Right cardiac atrium (tissue), 5 donors: Measurements from ENCODE around the gene EPHA7. TPM values are rescaled to one million over a fixed set of nuclear protein-coding genes. Genes with fewer than 3 reads are reported as not detected.

Experiments
- ATAC-seq, 2 donors: fragments of 200-7000 bp; cut with Tn5 transposase; one replicate each; pipeline versions ENCODE4 v1.8.0 to v1.9.1; 2020; ENCODE audit warnings: moderate library complexity in 2 of 2, mild to moderate bottlenecking in 1 of 2
- DNase-seq, 3 donors: peaks; one replicate each; pipeline ENCODE4 v3.0.0-alpha.2; 2020
- H3K27ac ChIP-seq: one replicate; pipeline ENCODE4 v1.5.1; 2013; ENCODE audit warnings: mild to moderate bottlenecking, low read length, control low read depth, moderate library complexity
- H3K27me3 ChIP-seq: one replicate; pipeline ENCODE4 v1.6.1; 2013; ENCODE audit not compliant: control insufficient read depth, insufficient read depth
- H3K4me1 ChIP-seq: one replicate; pipeline ENCODE4 v1.6.1; 2013; ENCODE audit warnings: low read length; ENCODE audit not compliant: control insufficient read depth, insufficient read depth
- H3K4me3 ChIP-seq: one replicate; pipeline ENCODE4 v1.5.1; 2013; ENCODE audit warnings: low read length, control low read depth
- H3K9me3 ChIP-seq: one replicate; pipeline ENCODE4 v1.6.1; 2013; ENCODE audit warnings: low read length; ENCODE audit not compliant: control insufficient read depth
- WGBS: extraction: QIAGEN DNeasy Blood & Tissue Kit; methylation state at CpG from one replicate; pipeline ENCODE4 v1.1.7; 2013; 5-methylcytosine and 5-hydroxymethylcytosine counted together
- intact Hi-C, 4 donors: fragments of 100-400 bp; cut with DNase I; formaldehyde crosslinking; loops; one replicate each; pipeline versions ENCODE4 v1.11.0 to v1.14.0; 2022 to 2023
- polyA plus RNA-seq: library from polyadenylated mRNA; stranded (reverse); fragments of 200-250 nt; gene quantifications from one replicate; pipeline ENCODE4 v1.2.3, GENCODE V29; 2013
- total RNA-seq, 4 donors: library from RNA; stranded (reverse); fragmentation: NEBNext Ultra II Directional; extraction: Animal tissue kit (Norgen Biotek cat#: 25700); gene quantifications; one replicate each; pipeline ENCODE4 v1.2.1, GENCODE V29; 2021
- donor health status: healthy with polysubstance abuse.
- donor health status: DM: no; HTN: yes; CAD: no.
- donor health status: DM: no; HTN: no; CAD: no.
- donor health status: DM: no; HTN: yes; CAD: no; lungs with severe emphysema.
- donor health status: DM: yes; HTN: yes; CAD: no.

The EPHA7 gene
- total and polyA plus RNA-seq, 5 donors = 6.6 to 26.9 (median 20.0) TPM

- no peaks in the 10 kb centered on the region for H3K4me1 ChIP-seq
- intact Hi-C loops = no loop called here
- no peak overlapping the region for H3K4me3 ChIP-seq
- no peak for ATAC-seq
- 87% methylated on average over 1 of the region's 1 CpG for WGBS
- H3K27ac ChIP-seq = no peak overlapping the region
- H3K27me3 ChIP-seq = no peaks in the 10 kb centered on the region
- DNase-seq = no peak
- no peaks in the 10 kb centered on the region for H3K9me3 ChIP-seq
These were observed 66.8 kb downstream of the EPHA7 start for GRCh38 chr6:93352604-93353003.

- intact Hi-C loops = no loop called here
- no peak for ATAC-seq
These were observed 68.1 kb downstream of the EPHA7 start for GRCh38 chr6:93351222-93351621.

GRCh38 chr6:93350774-93351173, 68.6 kb downstream of the EPHA7 start:
- no peaks in the 10 kb centered on the region for H3K9me3 ChIP-seq
- no peak overlapping the region for H3K27ac ChIP-seq
- no peaks in the 10 kb centered on the region for H3K4me1 ChIP-seq
- ATAC-seq (no peak), DNase-seq (no peak)
- no peaks in the 10 kb centered on the region for H3K27me3 ChIP-seq
- intact Hi-C loops = no loop called here
- 90% methylated on average over 4 of the region's 4 CpGs for WGBS
- H3K4me3 ChIP-seq = no peak overlapping the region

More at GRCh38 chr6:93351222-93351621, 68.1 kb downstream of the EPHA7 start:
- no peak overlapping the region for H3K4me3 ChIP-seq
- 72% methylated on average over 3 of the region's 3 CpGs for WGBS
- DNase-seq = peak in 1 of 3 donors; percentile 5
- no peaks in the 10 kb centered on the region for H3K4me1 ChIP-seq
- H3K27me3 ChIP-seq = no peaks in the 10 kb centered on the region
- H3K9me3 ChIP-seq = no peaks in the 10 kb centered on the region
- H3K27ac ChIP-seq = no peak overlapping the region

- H3K4me1 ChIP-seq = no peaks in the 10 kb centered on the region
- H3K9me3 ChIP-seq = no peaks in the 10 kb centered on the region
- no peak overlapping the region for H3K4me3 ChIP-seq
- DNase-seq (no peak), ATAC-seq (no peak)
- intact Hi-C loops = no loop called here
- WGBS = 87% methylated on average over 1 of the region's 1 CpG
- no peak overlapping the region for H3K27ac ChIP-seq
- no peaks in the 10 kb centered on the region for H3K27me3 ChIP-seq
These were observed 75.0 kb downstream of the EPHA7 start for GRCh38 chr6:93344333-93344835.

GRCh38 chr6:93343476-93343875, 75.9 kb downstream of the EPHA7 start:
- no peaks in the 10 kb centered on the region for H3K4me1 ChIP-seq
- ATAC-seq (no peak), DNase-seq (no peak)
- 66% methylated on average over 2 of the region's 2 CpGs for WGBS
- intact Hi-C loops = no loop called here
- no peak overlapping the region for H3K4me3 ChIP-seq
- H3K27me3 ChIP-seq = no peaks in the 10 kb centered on the region
- H3K27ac ChIP-seq = no peak overlapping the region
- no peaks in the 10 kb centered on the region for H3K9me3 ChIP-seq

GRCh38 chr6:93341900-93342613, 77.3 kb downstream of the EPHA7 start:
- WGBS = 86% methylated on average over 1 of the region's 1 CpG

GRCh38 chr6:93337772-93338394, 81.5 kb downstream of the EPHA7 start:
- no peak for ATAC-seq
- intact Hi-C loops = no loop called here
- Histone ChIP-seq H3K27ac (no peak overlapping the region), H3K4me1 (no peaks in the 10 kb centered on the region), H3K4me3 (no peak overlapping the region), H3K27me3 (no peaks in the 10 kb centered on the region), H3K9me3 (no peaks in the 10 kb centered on the region)
- 44% methylated on average over 2 of the region's 2 CpGs for WGBS
- DNase-seq = no peak

More at GRCh38 chr6:93341900-93342613, 77.3 kb downstream of the EPHA7 start:
- H3K27me3 ChIP-seq = no peaks in the 10 kb centered on the region
- intact Hi-C loops = no loop called here
- H3K4me1 ChIP-seq = no peaks in the 10 kb centered on the region
- ATAC-seq = no peak
- H3K4me3 ChIP-seq = no peak overlapping the region
- H3K27ac ChIP-seq = no peak overlapping the region
- H3K9me3 ChIP-seq = no peaks in the 10 kb centered on the region
- DNase-seq = no peak

- no peak overlapping the region for H3K4me3 ChIP-seq
- no peak overlapping the region for H3K27ac ChIP-seq
- ATAC-seq = no peak
- H3K27me3 ChIP-seq = no peaks in the 10 kb centered on the region
- no peak for DNase-seq
- intact Hi-C loops = no loop called here
- no peaks in the 10 kb centered on the region for H3K9me3 ChIP-seq
- WGBS = 92% methylated on average over 1 of the region's 1 CpG
- H3K4me1 ChIP-seq = no peaks in the 10 kb centered on the region
These were observed 82.3 kb downstream of the EPHA7 start for GRCh38 chr6:93337014-93337413.

GRCh38 chr6:93329301-93330000, 89.9 kb downstream of the EPHA7 start:
- intact Hi-C loops = loop anchor here in 1 of 4 donors (10.0 kb wide), 1 partner anchor 85 kb away; the partner anchor contains the start of gene EPHA7
- no peak for ATAC-seq
- 74% methylated on average over 2 of the region's 2 CpGs for WGBS

GRCh38 chr6:93327857-93328256, 91.5 kb downstream of the EPHA7 start:
- no peaks in the 10 kb centered on the region for H3K9me3 ChIP-seq
- no peak overlapping the region for H3K27ac ChIP-seq
- H3K4me1 ChIP-seq = no peaks in the 10 kb centered on the region
- DNase-seq (no peak), ATAC-seq (peak; percentile 68 to 83)
- WGBS = 27% methylated on average over 3 of the region's 3 CpGs
- no peaks in the 10 kb centered on the region for H3K27me3 ChIP-seq
- no peak overlapping the region for H3K4me3 ChIP-seq
- intact Hi-C loops = loop anchor here in 1 of 4 donors (10.0 kb wide), 1 partner anchor 87 kb away; the partner anchor contains the start of gene EPHA7

More at GRCh38 chr6:93329301-93330000, 89.9 kb downstream of the EPHA7 start:
- Histone ChIP-seq H3K9me3 (no peaks in the 10 kb centered on the region), H3K27ac (no peak overlapping the region), H3K27me3 (no peaks in the 10 kb centered on the region), H3K4me1 (no peaks in the 10 kb centered on the region), H3K4me3 (no peak overlapping the region)
- DNase-seq = no peak

GRCh38 chr6:93325761-93326160, 93.6 kb downstream of the EPHA7 start:
- 82% methylated on average over 3 of the region's 3 CpGs for WGBS
- H3K27me3 ChIP-seq = no peaks in the 10 kb centered on the region
- H3K27ac ChIP-seq = no peak overlapping the region
- DNase-seq (no peak), ATAC-seq (no peak)
- intact Hi-C loops = loop anchor here in 1 of 4 donors (10.0 kb wide), 1 partner anchor 89 kb away; the partner anchor contains the start of gene EPHA7
- H3K9me3 ChIP-seq = no peaks in the 10 kb centered on the region
- no peaks in the 10 kb centered on the region for H3K4me1 ChIP-seq
- no peak overlapping the region for H3K4me3 ChIP-seq
